Stimulated activated CD8-positive, alpha-beta memory T cell treated with anti-CD3 and anti-CD28 coated beads, Interleukin-2, amount 100 ng/mL, for 48 hours (primary cell): ENCODE results near the gene SLITRK2.

ENCODE experiments used
- DNase-seq, 2 donors: peaks; one replicate each; pipeline ENCODE4 v3.0.0-alpha.2; 2020; ENCODE audit warnings: low read depth in 2 of 2

SLITRK2 gene

GRCh38 chrX:145853181-145853580 lies 35.6 kb downstream of the SLITRK2 start:
- no peak for DNase-seq

DNA sequence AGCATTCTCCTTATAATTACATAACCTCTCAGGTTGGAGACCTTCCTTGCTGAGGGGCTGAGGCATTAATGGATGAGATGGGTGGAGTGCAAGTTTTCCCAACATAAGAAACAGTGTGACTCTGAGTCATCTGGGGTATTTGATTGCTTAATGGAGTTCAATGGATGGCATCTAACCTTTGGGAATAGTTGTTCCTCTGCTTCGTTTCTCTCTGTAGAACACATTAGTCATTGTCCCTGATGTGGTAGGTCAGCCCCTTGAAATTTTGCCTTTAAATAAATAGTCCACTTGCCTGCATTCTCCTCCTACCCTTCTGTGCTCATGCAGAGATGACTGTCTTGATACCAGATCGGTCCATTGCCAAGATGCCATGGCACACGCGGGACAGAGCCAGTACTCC lies 38.6 kb downstream of the SLITRK2 start:
- no peak for DNase-seq

- no peak for DNase-seq
These were observed 44.2 kb downstream of the SLITRK2 start for GRCh38 chrX:145861818-145862217.

DNA sequence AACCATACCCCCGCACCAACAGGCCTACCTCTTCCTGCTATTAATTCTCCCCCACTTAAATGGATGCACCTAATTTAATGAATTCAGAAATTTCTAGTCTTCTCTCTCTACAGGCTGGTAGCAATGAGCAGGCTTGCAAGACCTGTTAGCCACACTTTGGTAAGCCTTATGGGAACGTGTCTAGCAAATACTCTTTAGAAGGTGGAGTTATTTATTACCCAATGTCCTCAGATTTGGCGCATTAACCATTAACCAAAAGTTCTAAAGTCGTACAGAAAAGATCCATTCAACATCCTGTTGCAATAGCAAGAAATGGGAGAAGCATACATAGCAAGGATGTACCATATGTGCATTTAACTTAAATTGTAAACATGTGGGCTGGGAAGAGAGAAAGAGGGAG lies 47.5 kb downstream of the SLITRK2 start:
- no peak for DNase-seq
